Amygdala (tissue), 56 donors: ENCODE results near the gene TMBIM1.
"Not testable (repeated sequence)": the region's sequence is repeated elsewhere in the genome, so short reads cannot be mapped to it uniquely, and the experiment has no call there.

Experiments
- DNase-seq, 56 donors: peaks; one replicate each; lab custom pipeline; 2025; lab: John Stamatoyannopoulos, UW

The TMBIM1 gene

GRCh38 chr2:218275371-218276072 lies 16.8 kb downstream of the TMBIM1 start:
- DNase-seq: no peak

GRCh38 chr2:218274586-218274985 lies 17.7 kb downstream of the TMBIM1 start:
- no peak for DNase-seq

- DNase-seq: no peak
Observed at GRCh38 chr2:218273908-218274249, 18.4 kb downstream of the TMBIM1 start.

- not testable (repeated sequence) for DNase-seq
Observed at GRCh38 chr2:218273214-218273907, 18.9 kb downstream of the TMBIM1 start.

- peak in 55 of 56 donors; percentile 23 to 87 (median 67) for DNase-seq
Observed at GRCh38 chr2:218272531-218273212, 19.6 kb downstream of the TMBIM1 start.

- DNase-seq: peak in 1 of 56 donors; percentile 36
Observed at GRCh38 chr2:218271865-218272530, 20.3 kb downstream of the TMBIM1 start.

GRCh38 chr2:218271487-218271797 lies 20.9 kb downstream of the TMBIM1 start:
- DNase-seq: no peak

GRCh38 chr2:218270721-218271486 lies 21.4 kb downstream of the TMBIM1 start:
- DNase-seq: peak in 1 of 56 donors; percentile 67

- DNase-seq: peak; percentile 77 to 100 (median 100)
Observed at GRCh38 chr2:218269900-218270720, 22.2 kb downstream of the TMBIM1 start, which contains the start of the genes AAMP and PNKD. Gene AAMP (minus strand): TSS chr2:218270137. CDS start chr2:218270086, 51 bp downstream. Gene PNKD (plus strand): TSS chr2:218270519. CDS start chr2:218270536, 17 bp downstream.

GRCh38 chr2:218267259-218267658 lies 25.0 kb downstream of the TMBIM1 start:
- no peak for DNase-seq

GRCh38 chr2:218266316-218266979 lies 25.9 kb downstream of the TMBIM1 start:
- no peak for DNase-seq

- no peak for DNase-seq
Observed at GRCh38 chr2:218265626-218266025, 26.7 kb downstream of the TMBIM1 start.

- no peak for DNase-seq
Observed at GRCh38 chr2:218264773-218265561, 27.3 kb downstream of the TMBIM1 start.

GRCh38 chr2:218263817-218264641 lies 28.3 kb downstream of the TMBIM1 start:
- no peak for DNase-seq

GRCh38 chr2:218262631-218263586 lies 29.4 kb downstream of the TMBIM1 start:
- DNase-seq: no peak

GRCh38 chr2:218262237-218262600 lies 30.1 kb downstream of the TMBIM1 start:
- DNase-seq: no peak
